K562 (cell line): Measurements from ENCODE around the gene AP3B1. TPM values are rescaled to one million over a fixed set of nuclear protein-coding genes. Genes with fewer than 3 reads are reported as not detected.

Source experiments
- ATAC-seq: fragments of 200-7000 bp; cut with Tn5 transposase; 3 replicates; pipeline ENCODE4 v1.9.1; 2020; ENCODE audit warnings: moderate library complexity
- BruUV-seq: library from RNA; stranded (reverse); fragments of 400-500 nt; replicated peaks from 2 replicates; lab custom pipeline; 2021; lab: Mats Ljungman, UMichigan
- CTCF ChIA-PET: fragments of 300-600 bp; formaldehyde crosslinking; extraction: SDS; loops from one replicate; lab custom pipeline; 2021; ENCODE audit warnings: low intra/inter-chr PET ratio; lab: Yijun Ruan, JAX
- POLR2A ChIA-PET: fragments of 300-600, 350-650 bp; sonication (Branson Sonifier 250); formaldehyde crosslinking; extraction: SDS; loops from one replicate; lab custom pipeline; 2021; ENCODE audit warnings: antibody characterized with exemption, inconsistent platforms; lab: Yijun Ruan, JAX
- DNase-seq, 4 experiments: peaks; one replicate each; pipeline versions ENCODE4 v3.0.0 to v3.0.0-alpha.2; 2011 to 2018; ENCODE audit warnings: low spot score in 3 of 4, mixed read lengths in 3 of 4; ENCODE audit errors: extremely low read depth in 1 of 4
- FAIRE-seq: peaks from 2 replicates; lab custom pipeline; 2011; peaks lifted over from hg19 to GRCh38; lab: Jason Lieb, UNC
- H2AFZ ChIP-seq: 2 replicates; pipeline ENCODE4 v1.6.0; 2011; ENCODE audit warnings: low read depth, low read length, control low read depth, inconsistent platforms
- H3K27ac ChIP-seq: fragments of 200-600 bp; 3 replicates; pipeline ENCODE4 v1.8.0; 2011; ENCODE audit warnings: low read depth, mild to moderate bottlenecking, control low read depth, inconsistent platforms, low read length, moderate library complexity, mixed read lengths; ENCODE audit errors: extremely low read depth
- H3K27me3 ChIP-seq, 2 experiments: fragments of 300-600 bp in 1 of 2; 2 replicates in 1 of 2; 3 replicates in 1 of 2; pipeline versions ENCODE4 v1.6.0 to v1.8.0; 2011; ENCODE audit warnings: inconsistent platforms in 2 of 2, low read length in 2 of 2, mild to moderate bottlenecking in 1 of 2, mixed read lengths in 1 of 2, moderate library complexity in 1 of 2; ENCODE audit not compliant: control insufficient read depth in 2 of 2, insufficient read depth in 2 of 2
- H3K36me3 ChIP-seq: fragments of 300-600 bp; 3 replicates; pipeline ENCODE4 v1.8.0; 2011; ENCODE audit warnings: mild to moderate bottlenecking, low read length, inconsistent platforms; ENCODE audit not compliant: control insufficient read depth, insufficient read depth
- H3K4me1 ChIP-seq, 2 experiments: fragments of 200-600 bp in 1 of 2; replicated peaks in 1 of 2; 2 replicates in 1 of 2; 3 replicates in 1 of 2; pipeline versions ENCODE4 v1.5.1 to v1.8.0; 2011; ENCODE audit warnings: inconsistent platforms in 2 of 2, low read length in 2 of 2, mild to moderate bottlenecking in 1 of 2, mixed read lengths in 1 of 2, moderate library complexity in 1 of 2; ENCODE audit not compliant: control insufficient read depth in 2 of 2, insufficient read depth in 2 of 2
- H3K4me2 ChIP-seq: 2 replicates; pipeline ENCODE4 v1.6.1; 2011; ENCODE audit warnings: low read length, control low read depth, inconsistent platforms, mixed read lengths; ENCODE audit not compliant: insufficient read depth
- H3K4me3 ChIP-seq: fragments of 200-600 bp; sonication (generic), shearing (Covaris generic); 2 replicates; pipeline ENCODE4 v1.5.1; 2016; ENCODE audit warnings: control low read depth, inconsistent platforms
- H3K79me2 ChIP-seq: fragments of 200-600 bp; 3 replicates; pipeline ENCODE4 v1.8.0; 2011; ENCODE audit warnings: low read length, inconsistent platforms; ENCODE audit not compliant: control insufficient read depth, insufficient read depth
- H3K9ac ChIP-seq, 2 experiments: 2 replicates each; pipeline versions ENCODE4 v1.6.0 to v1.6.1; 2011; ENCODE audit warnings: low read depth in 2 of 2, low read length in 2 of 2, control low read depth in 1 of 2, inconsistent platforms in 1 of 2, mild to moderate bottlenecking in 1 of 2, mixed read lengths in 1 of 2; ENCODE audit not compliant: insufficient read depth in 1 of 2
- H3K9me1 ChIP-seq: one replicate; pipeline ENCODE4 v1.6.0; 2011; ENCODE audit warnings: inconsistent platforms, mild to moderate bottlenecking, low read length, moderate library complexity; ENCODE audit not compliant: control insufficient read depth, insufficient read depth
- H3K9me3 ChIP-seq: replicated peaks from 2 replicates; pipeline ENCODE4 v1.5.1; 2011; ENCODE audit warnings: low read depth, low read length, inconsistent platforms; ENCODE audit not compliant: control insufficient read depth, insufficient read depth
- H4K20me1 ChIP-seq: replicated peaks from 2 replicates; pipeline ENCODE4 v1.6.1; 2011; ENCODE audit warnings: low read length, inconsistent platforms, mixed read lengths; ENCODE audit not compliant: control insufficient read depth, insufficient read depth
- ELF2 ChIP-seq: fragments of 250-450 bp; sonication (Bioruptor Pico); IDR thresholded peaks from 2 replicates; pipeline ENCODE4 v1.5.0; 2021; ENCODE audit warnings: mild to moderate bottlenecking
- EWSR1 ChIP-seq: fragments of 450-650 bp; IDR thresholded peaks from 2 replicates; pipeline ENCODE4 v1.6.1; 2018; ENCODE audit warnings: borderline replicate concordance, mild to moderate bottlenecking, low read depth, moderate library complexity; ENCODE audit not compliant: partially characterized antibody
- HEY1 ChIP-seq: fragments of 250-450 bp; sonication (Bioruptor Pico); IDR thresholded peaks from 2 replicates; pipeline ENCODE4 v1.5.0; 2020; ENCODE audit warnings: mild to moderate bottlenecking, moderate library complexity, borderline replicate concordance
- TAF7 ChIP-seq: fragments of 450-650 bp; IDR thresholded peaks from 2 replicates; pipeline ENCODE4 v1.6.1; 2016; ENCODE audit warnings: missing genetic modification characterization, missing compliant biosample characterization
- USF2 ChIP-seq: sonication (generic); formaldehyde crosslinking; IDR thresholded peaks from 2 replicates; pipeline ENCODE4 v1.5.0; 2020; ENCODE audit warnings: missing genetic modification reagents
- ZNF507 ChIP-seq: conservative IDR thresholded peaks from 2 replicates; pipeline ENCODE4 v1.6.1; 2017; ENCODE audit warnings: missing genetic modification characterization, missing compliant biosample characterization
- ZNF740 ChIP-seq, 3 experiments: fragments of 200-800 bp in 1 of 3; sonication (Bioruptor generic) in 1 of 3; sonication (generic) in 1 of 3; formaldehyde crosslinking in 1 of 3; IDR thresholded peaks; 2 replicates each; pipeline versions ENCODE4 v1.6.1 to v1.8.0; 2016 to 2022; ENCODE audit warnings: mild to moderate bottlenecking in 2 of 3, missing compliant biosample characterization in 2 of 3, missing genetic modification characterization in 2 of 3, missing genetic modification reagents in 1 of 3
- WGBS: fragments of 100-300 bp; shearing (Covaris generic); methylation state at CpG from one replicate; pipeline ENCODE4 v1.1.6; 2016; ENCODE audit warnings: low coverage, mixed read lengths; ENCODE audit not compliant: insufficient coverage; ENCODE audit errors: missing lambda C conversion rate; 5-methylcytosine and 5-hydroxymethylcytosine counted together
- in situ Hi-C: fragments of 300-500 bp; cut with MboI; formaldehyde crosslinking; loops from 4 replicates; pipeline ENCODE4 v1.15.0; 2018; ENCODE audit warnings: inconsistent platforms, mixed read lengths
- intact Hi-C: fragments of 100-400 bp; cut with micrococcal nuclease; formaldehyde crosslinking; loops from 2 replicates; pipeline ENCODE4 v1.14.2; 2022
- polyA plus RNA-seq, 8 experiments: library from polyadenylated mRNA; depleted of rRNA in 4 of 8; stranded (reverse) in 5 of 8; unstranded in 3 of 8; fragments of >200 nt; fragmentation: Nextera tagmentation in 2 of 8; fragmentation: Illumina TruSeq in 1 of 8; extraction: Ambion mirVana in 2 of 8; extraction: Trizol in 1 of 8; gene quantifications; 2 replicates each; pipeline versions ENCODE4 v1.2.1 to v1.2.3, GENCODE V29; 2011 to 2014; ENCODE audit warnings: inconsistent platforms in 1 of 8, missing spikeins in 1 of 8
- total RNA-seq, 7 experiments: library from RNA; depleted of rRNA in 6 of 7; stranded (reverse); fragments of >200 nt in 6 of 7; fragmentation: Illumina TruSeq in 2 of 7; extraction: Trizol in 2 of 7; gene quantifications; 2 replicates each; pipeline versions ENCODE4 v1.2.1 to v1.2.3, GENCODE V29; 2011 to 2021; ENCODE audit warnings: low replicate concordance in 1 of 7
- TF ChIP-seq, protein P1 (sequence below): fragments of 450-650 bp; IDR thresholded peaks from 2 replicates; pipeline ENCODE4 v1.6.1; 2014; ENCODE audit warnings: low read depth, mild to moderate bottlenecking, moderate library complexity, borderline replicate concordance
- TF ChIP-seq, protein P2 (sequence below): fragments of 450-650 bp; formaldehyde crosslinking; IDR thresholded peaks from 2 replicates; pipeline ENCODE4 v1.4.0; 2020; ENCODE audit warnings: mild to moderate bottlenecking, moderate library complexity
- TF ChIP-seq, protein P3 (sequence below): sonication (generic); formaldehyde crosslinking; IDR thresholded peaks from 2 replicates; pipeline ENCODE4 v1.8.0; 2023; ENCODE audit warnings: mild to moderate bottlenecking, missing genetic modification reagents
- TF ChIP-seq, protein P4 (sequence below): fragments of 450-650 bp; formaldehyde crosslinking; IDR thresholded peaks from 2 replicates; pipeline ENCODE4 v1.4.0; 2022; ENCODE audit warnings: mild to moderate bottlenecking, moderate library complexity

AP3B1 gene
- total and polyA plus RNA-seq, 9 of the 15 experiments (the other 6 are each of a cell fraction or from before 2014, with no cell fraction given): 21.1 to 61.8 (median 42.2) TPM

DNA sequence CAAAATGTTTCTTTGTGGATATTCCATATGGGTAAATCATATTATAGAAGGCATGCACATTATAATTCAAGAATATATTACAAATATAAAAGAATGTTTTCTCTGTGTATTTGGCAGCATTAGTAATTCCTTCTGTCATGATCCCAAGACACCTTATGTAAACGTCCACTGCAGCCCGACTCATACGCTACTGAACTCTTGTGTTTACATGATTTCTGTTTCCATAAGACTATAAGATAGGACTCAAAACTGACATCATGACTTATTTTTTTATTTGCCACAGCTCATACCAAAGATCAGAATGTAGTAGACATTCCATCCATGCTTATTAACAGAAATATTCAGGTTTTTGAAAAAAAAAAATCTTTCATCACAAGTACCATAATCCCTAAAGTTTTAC lies 234.1 kb downstream of the AP3B1 start (continued):
- TF ChIP-seq, protein P1, sequence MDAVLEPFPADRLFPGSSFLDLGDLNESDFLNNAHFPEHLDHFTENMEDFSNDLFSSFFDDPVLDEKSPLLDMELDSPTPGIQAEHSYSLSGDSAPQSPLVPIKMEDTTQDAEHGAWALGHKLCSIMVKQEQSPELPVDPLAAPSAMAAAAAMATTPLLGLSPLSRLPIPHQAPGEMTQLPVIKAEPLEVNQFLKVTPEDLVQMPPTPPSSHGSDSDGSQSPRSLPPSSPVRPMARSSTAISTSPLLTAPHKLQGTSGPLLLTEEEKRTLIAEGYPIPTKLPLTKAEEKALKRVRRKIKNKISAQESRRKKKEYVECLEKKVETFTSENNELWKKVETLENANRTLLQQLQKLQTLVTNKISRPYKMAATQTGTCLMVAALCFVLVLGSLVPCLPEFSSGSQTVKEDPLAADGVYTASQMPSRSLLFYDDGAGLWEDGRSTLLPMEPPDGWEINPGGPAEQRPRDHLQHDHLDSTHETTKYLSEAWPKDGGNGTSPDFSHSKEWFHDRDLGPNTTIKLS: no peak
- TF ChIP-seq HEY1: no peak

DNA sequence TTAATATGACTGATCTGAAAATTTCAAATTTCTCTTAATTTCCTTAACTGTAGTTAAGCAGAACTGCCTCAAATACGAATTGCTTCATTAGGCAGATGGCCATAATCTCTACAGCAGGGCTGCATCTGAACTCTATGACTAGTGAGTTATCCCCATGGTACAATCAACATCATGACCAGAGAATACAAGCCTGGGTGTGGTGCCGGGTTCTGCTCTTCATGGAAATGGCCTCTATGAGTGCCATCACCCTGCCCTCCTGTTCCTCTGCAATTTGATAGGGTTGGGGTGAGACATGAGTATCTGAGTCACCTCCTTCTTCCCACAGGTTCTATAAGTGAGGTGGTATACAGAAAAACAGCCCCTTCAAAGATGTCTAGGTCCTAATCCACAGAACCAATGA lies 235.9 kb downstream of the AP3B1 start:
- ATAC-seq (no peak), FAIRE-seq (no peak), DNase-seq (no peak)
- intact Hi-C loops: no loop called here
- ChIA-PET POLR2A (no interaction called here), CTCF (no interaction called here)
- Histone ChIP-seq H3K4me2 (no peak overlapping the region), H3K79me2 (no peaks in the 10 kb centered on the region), H3K9ac (no peak overlapping the region), H3K9me1 (no peaks in the 10 kb centered on the region), H3K36me3 (no peaks in the 10 kb centered on the region), H2AFZ (no peak overlapping the region), H3K27me3 (no peaks in the 10 kb centered on the region), H3K9me3 (no peaks in the 10 kb centered on the region), H3K4me3 (no peak overlapping the region), H3K27ac (no peak overlapping the region), H4K20me1 (no peaks in the 10 kb centered on the region), H3K4me1 (no peaks in the 10 kb centered on the region)
- 80% methylated on average over 2 of the region's 2 CpGs for WGBS
- in situ Hi-C loops: no loop called here
- no TSS peak for BruUV-seq
- no peak for TF ChIP-seq ELF2 (CRISPR knock-in tag)
- TF ChIP-seq, protein P2, sequence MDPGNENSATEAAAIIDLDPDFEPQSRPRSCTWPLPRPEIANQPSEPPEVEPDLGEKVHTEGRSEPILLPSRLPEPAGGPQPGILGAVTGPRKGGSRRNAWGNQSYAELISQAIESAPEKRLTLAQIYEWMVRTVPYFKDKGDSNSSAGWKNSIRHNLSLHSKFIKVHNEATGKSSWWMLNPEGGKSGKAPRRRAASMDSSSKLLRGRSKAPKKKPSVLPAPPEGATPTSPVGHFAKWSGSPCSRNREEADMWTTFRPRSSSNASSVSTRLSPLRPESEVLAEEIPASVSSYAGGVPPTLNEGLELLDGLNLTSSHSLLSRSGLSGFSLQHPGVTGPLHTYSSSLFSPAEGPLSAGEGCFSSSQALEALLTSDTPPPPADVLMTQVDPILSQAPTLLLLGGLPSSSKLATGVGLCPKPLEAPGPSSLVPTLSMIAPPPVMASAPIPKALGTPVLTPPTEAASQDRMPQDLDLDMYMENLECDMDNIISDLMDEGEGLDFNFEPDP (CRISPR knock-in tag): no peak
- no peak for TF ChIP-seq TAF7 (tag)
- TF ChIP-seq, protein P3, sequence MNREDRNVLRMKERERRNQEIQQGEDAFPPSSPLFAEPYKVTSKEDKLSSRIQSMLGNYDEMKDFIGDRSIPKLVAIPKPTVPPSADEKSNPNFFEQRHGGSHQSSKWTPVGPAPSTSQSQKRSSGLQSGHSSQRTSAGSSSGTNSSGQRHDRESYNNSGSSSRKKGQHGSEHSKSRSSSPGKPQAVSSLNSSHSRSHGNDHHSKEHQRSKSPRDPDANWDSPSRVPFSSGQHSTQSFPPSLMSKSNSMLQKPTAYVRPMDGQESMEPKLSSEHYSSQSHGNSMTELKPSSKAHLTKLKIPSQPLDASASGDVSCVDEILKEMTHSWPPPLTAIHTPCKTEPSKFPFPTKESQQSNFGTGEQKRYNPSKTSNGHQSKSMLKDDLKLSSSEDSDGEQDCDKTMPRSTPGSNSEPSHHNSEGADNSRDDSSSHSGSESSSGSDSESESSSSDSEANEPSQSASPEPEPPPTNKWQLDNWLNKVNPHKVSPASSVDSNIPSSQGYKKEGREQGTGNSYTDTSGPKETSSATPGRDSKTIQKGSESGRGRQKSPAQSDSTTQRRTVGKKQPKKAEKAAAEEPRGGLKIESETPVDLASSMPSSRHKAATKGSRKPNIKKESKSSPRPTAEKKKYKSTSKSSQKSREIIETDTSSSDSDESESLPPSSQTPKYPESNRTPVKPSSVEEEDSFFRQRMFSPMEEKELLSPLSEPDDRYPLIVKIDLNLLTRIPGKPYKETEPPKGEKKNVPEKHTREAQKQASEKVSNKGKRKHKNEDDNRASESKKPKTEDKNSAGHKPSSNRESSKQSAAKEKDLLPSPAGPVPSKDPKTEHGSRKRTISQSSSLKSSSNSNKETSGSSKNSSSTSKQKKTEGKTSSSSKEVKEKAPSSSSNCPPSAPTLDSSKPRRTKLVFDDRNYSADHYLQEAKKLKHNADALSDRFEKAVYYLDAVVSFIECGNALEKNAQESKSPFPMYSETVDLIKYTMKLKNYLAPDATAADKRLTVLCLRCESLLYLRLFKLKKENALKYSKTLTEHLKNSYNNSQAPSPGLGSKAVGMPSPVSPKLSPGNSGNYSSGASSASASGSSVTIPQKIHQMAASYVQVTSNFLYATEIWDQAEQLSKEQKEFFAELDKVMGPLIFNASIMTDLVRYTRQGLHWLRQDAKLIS (CRISPR knock-in tag): no peak
- no peak for TF ChIP-seq EWSR1
- TF ChIP-seq ZNF740 (CRISPR knock-in tag; IDR thresholded peaks at IDR 0.05): no peak
- no peak for TF ChIP-seq ZNF740 (tag; IDR thresholded peaks at IDR 0.05)
- TF ChIP-seq USF2: no peak
- no peak for TF ChIP-seq ZNF507 (tag)
- TF ChIP-seq, protein P4, sequence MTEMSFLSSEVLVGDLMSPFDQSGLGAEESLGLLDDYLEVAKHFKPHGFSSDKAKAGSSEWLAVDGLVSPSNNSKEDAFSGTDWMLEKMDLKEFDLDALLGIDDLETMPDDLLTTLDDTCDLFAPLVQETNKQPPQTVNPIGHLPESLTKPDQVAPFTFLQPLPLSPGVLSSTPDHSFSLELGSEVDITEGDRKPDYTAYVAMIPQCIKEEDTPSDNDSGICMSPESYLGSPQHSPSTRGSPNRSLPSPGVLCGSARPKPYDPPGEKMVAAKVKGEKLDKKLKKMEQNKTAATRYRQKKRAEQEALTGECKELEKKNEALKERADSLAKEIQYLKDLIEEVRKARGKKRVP (CRISPR knock-in tag): no peak
